ENCODE measurements around the gene NME7.
A peak's percentile ranks its signal among the peaks of the same experiment; 100 is the strongest.

The NME7 gene

GRCh38 chr1:169330927-169331326 is 36.7 kb downstream of the NME7 start:
- Mint-ChIP-seq H3K27me3 (no peaks in the 10 kb centered on the region), H3K9me3 (peaks cover 10% of the 10 kb centered on the region), H3K4me3 (no peak overlapping the region), H3K4me1 (peaks cover 17% of the 10 kb centered on the region), H3K36me3 (peaks cover 36% of the 10 kb centered on the region), H3K27ac (no peak overlapping the region)
- no peak for ATAC-seq (ENCODE audit: low read depth)
- no peak for DNase-seq (ENCODE audit: low spot score in 2 of 2)

- Mint-ChIP-seq H3K27me3 (no peaks in the 10 kb centered on the region), H3K27ac (no peak overlapping the region), H3K4me1 (peaks cover 17% of the 10 kb centered on the region), H3K9me3 (peaks cover 8% of the 10 kb centered on the region), H3K36me3 (peaks cover 29% of the 10 kb centered on the region), H3K4me3 (no peak overlapping the region)
- no peak for DNase-seq (ENCODE audit: low spot score in 2 of 2)
- ATAC-seq (ENCODE audit: low read depth): no peak
Observed at GRCh38 chr1:169329383-169329782, 38.2 kb downstream of the NME7 start.

- ATAC-seq (ENCODE audit: low read depth) (no peak), DNase-seq (ENCODE audit: low spot score in 2 of 2) (no peak)
- no peak overlapping the region for H3K4me3 Mint-ChIP-seq
- peaks cover 27% of the 10 kb centered on the region for H3K36me3 Mint-ChIP-seq
- peaks cover 9% of the 10 kb centered on the region for H3K4me1 Mint-ChIP-seq
- no peak overlapping the region for H3K27ac Mint-ChIP-seq
- no peaks in the 10 kb centered on the region for H3K27me3 Mint-ChIP-seq
- H3K9me3 Mint-ChIP-seq: peaks cover 8% of the 10 kb centered on the region
Observed at GRCh38 chr1:169327875-169328274, 39.7 kb downstream of the NME7 start.

- no peak overlapping the region for H3K27ac Mint-ChIP-seq
- peaks cover 8% of the 10 kb centered on the region for H3K9me3 Mint-ChIP-seq
- ATAC-seq (ENCODE audit: low read depth) (no peak), DNase-seq (ENCODE audit: low spot score in 2 of 2) (no peak)
- H3K27me3 Mint-ChIP-seq: no peaks in the 10 kb centered on the region
- peaks cover 6% of the 10 kb centered on the region for H3K4me1 Mint-ChIP-seq
- peaks cover 28% of the 10 kb centered on the region for H3K36me3 Mint-ChIP-seq
- no peak overlapping the region for H3K4me3 Mint-ChIP-seq
Observed at GRCh38 chr1:169326956-169327268, 40.7 kb downstream of the NME7 start.

- H3K27ac Mint-ChIP-seq: no peak overlapping the region
Observed at GRCh38 chr1:169326261-169326955, 41.2 kb downstream of the NME7 start.

GRCh38 chr1:169325117-169325516 is 42.5 kb downstream of the NME7 start:
- no peak for DNase-seq (ENCODE audit: low spot score in 2 of 2)
- H3K36me3 Mint-ChIP-seq: peaks cover 27% of the 10 kb centered on the region
- ATAC-seq (ENCODE audit: low read depth): no peak
- no peak overlapping the region for H3K27ac Mint-ChIP-seq
- peaks cover 8% of the 10 kb centered on the region for H3K9me3 Mint-ChIP-seq
- H3K4me1 Mint-ChIP-seq: peaks cover 6% of the 10 kb centered on the region
- no peak overlapping the region for H3K4me3 Mint-ChIP-seq
- no peaks in the 10 kb centered on the region for H3K27me3 Mint-ChIP-seq

More at GRCh38 chr1:169326261-169326955, 41.2 kb downstream of the NME7 start:
- ATAC-seq (ENCODE audit: low read depth) (no peak), DNase-seq (ENCODE audit: low spot score in 2 of 2) (no peak)
- Mint-ChIP-seq H3K27me3 (no peaks in the 10 kb centered on the region), H3K4me3 (no peak overlapping the region), H3K9me3 (peaks cover 8% of the 10 kb centered on the region), H3K36me3 (peaks cover 29% of the 10 kb centered on the region), H3K4me1 (peaks cover 6% of the 10 kb centered on the region)

GRCh38 chr1:169322138-169322537 is 45.5 kb downstream of the NME7 start:
- DNase-seq (ENCODE audit: low spot score in 2 of 2) (no peak), ATAC-seq (ENCODE audit: low read depth) (no peak)
- Mint-ChIP-seq H3K27ac (no peak overlapping the region), H3K4me3 (no peak overlapping the region), H3K9me3 (no peaks in the 10 kb centered on the region), H3K36me3 (peaks cover 13% of the 10 kb centered on the region), H3K4me1 (peaks cover 6% of the 10 kb centered on the region), H3K27me3 (no peaks in the 10 kb centered on the region)

- peaks cover under 1% of the 10 kb centered on the region for H3K4me1 Mint-ChIP-seq
- no peak for ATAC-seq (ENCODE audit: low read depth)
- H3K27me3 Mint-ChIP-seq: no peaks in the 10 kb centered on the region
- peaks cover 13% of the 10 kb centered on the region for H3K36me3 Mint-ChIP-seq
- no peak overlapping the region for H3K4me3 Mint-ChIP-seq
- H3K27ac Mint-ChIP-seq: no peak overlapping the region
- H3K9me3 Mint-ChIP-seq: no peaks in the 10 kb centered on the region
- DNase-seq (ENCODE audit: low spot score in 2 of 2): no peak
Observed at GRCh38 chr1:169321539-169321938, 46.1 kb downstream of the NME7 start.

GRCh38 chr1:169318536-169319244 is 48.9 kb downstream of the NME7 start:
- ATAC-seq (ENCODE audit: low read depth) (no peak), DNase-seq (ENCODE audit: low spot score in 2 of 2) (no peak)
- Mint-ChIP-seq H3K4me1 (no peaks in the 10 kb centered on the region), H3K27ac (no peak overlapping the region), H3K9me3 (no peaks in the 10 kb centered on the region), H3K36me3 (peaks cover 13% of the 10 kb centered on the region), H3K4me3 (no peak overlapping the region), H3K27me3 (no peaks in the 10 kb centered on the region)

GRCh38 chr1:169316556-169316955 is 51.0 kb downstream of the NME7 start:
- DNase-seq (ENCODE audit: low spot score in 2 of 2) (no peak), ATAC-seq (ENCODE audit: low read depth) (no peak)
- Mint-ChIP-seq H3K27ac (no peak overlapping the region), H3K27me3 (no peaks in the 10 kb centered on the region), H3K9me3 (no peaks in the 10 kb centered on the region), H3K36me3 (peaks cover 8% of the 10 kb centered on the region), H3K4me1 (no peaks in the 10 kb centered on the region), H3K4me3 (no peak overlapping the region)

GRCh38 chr1:169312084-169312954 is 55.3 kb downstream of the NME7 start:
- H3K27ac Mint-ChIP-seq: no peak overlapping the region
- H3K4me3 Mint-ChIP-seq: no peak overlapping the region
- ATAC-seq (ENCODE audit: low read depth): no peak
- no peak for DNase-seq (ENCODE audit: low spot score in 2 of 2)
- H3K36me3 Mint-ChIP-seq: peaks cover 11% of the 10 kb centered on the region
- peaks cover 3% of the 10 kb centered on the region for H3K4me1 Mint-ChIP-seq
- no peaks in the 10 kb centered on the region for H3K27me3 Mint-ChIP-seq
- no peaks in the 10 kb centered on the region for H3K9me3 Mint-ChIP-seq

- Mint-ChIP-seq H3K4me3 (peak overlapping the region; percentile 33), H3K36me3 (peaks cover 28% of the 10 kb centered on the region), H3K9me3 (peaks cover 1% of the 10 kb centered on the region), H3K4me1 (peaks cover 3% of the 10 kb centered on the region), H3K27me3 (no peaks in the 10 kb centered on the region), H3K27ac (peak overlapping the region; percentile 32)
- ATAC-seq (ENCODE audit: low read depth) (peak; percentile 42), DNase-seq (ENCODE audit: low spot score in 2 of 2) (no peak)
Observed at GRCh38 chr1:169309178-169310166, 58.1 kb downstream of the NME7 start.

- Mint-ChIP-seq H3K9me3 (peaks cover 1% of the 10 kb centered on the region), H3K36me3 (peaks cover 28% of the 10 kb centered on the region), H3K27ac (no peak overlapping the region), H3K4me1 (peaks cover 3% of the 10 kb centered on the region), H3K4me3 (no peak overlapping the region), H3K27me3 (no peaks in the 10 kb centered on the region)
- DNase-seq (ENCODE audit: low spot score in 2 of 2) (no peak), ATAC-seq (ENCODE audit: low read depth) (no peak)
Observed at GRCh38 chr1:169308313-169309039, 59.1 kb downstream of the NME7 start.
